SK-N-SH treated with all-trans-retinoic acid at 6 μM for 48 hours (cell line): ENCODE measurements around the gene MFSD6.

ENCODE experiments used
- ARNTL ChIP-seq: fragments of 450-650 bp; formaldehyde crosslinking; IDR thresholded peaks from 2 replicates; pipeline ENCODE4 v1.5.0; 2020; ENCODE audit warnings: low read depth, mild to moderate bottlenecking, moderate library complexity, borderline replicate concordance
- CREB5 ChIP-seq: fragments of 250-450 bp; sonication (Bioruptor Pico); IDR thresholded peaks from 2 replicates; pipeline ENCODE4 v1.5.1; 2020; ENCODE audit warnings: low read depth, mild to moderate bottlenecking, moderate library complexity
- OSR1 ChIP-seq: fragments of 250-450 bp; sonication (Bioruptor Pico); IDR thresholded peaks from 2 replicates; pipeline ENCODE4 v1.8.0; 2022; ENCODE audit warnings: moderate library complexity, mild to moderate bottlenecking, inconsistent platforms
- PATZ1 ChIP-seq: fragments of 250-450 bp; sonication (Bioruptor Pico); IDR thresholded peaks from 2 replicates; pipeline ENCODE4 v1.8.0; 2020; ENCODE audit warnings: mild to moderate bottlenecking, moderate library complexity, borderline replicate concordance
- RARB ChIP-seq: fragments of 250-450 bp; sonication (Bioruptor Pico); IDR thresholded peaks from 2 replicates; pipeline ENCODE4 v1.8.0; 2021; ENCODE audit warnings: mild to moderate bottlenecking, moderate library complexity
- SNAI2 ChIP-seq: fragments of 250-450 bp; sonication (Bioruptor Pico); IDR thresholded peaks from 2 replicates; pipeline ENCODE4 v1.5.0; 2020; ENCODE audit warnings: mild to moderate bottlenecking, moderate library complexity
- TOX ChIP-seq: fragments of 250-450 bp; sonication (Bioruptor Pico); IDR thresholded peaks from 2 replicates; pipeline ENCODE4 v1.8.0; 2021; ENCODE audit warnings: mild to moderate bottlenecking, moderate library complexity, borderline replicate concordance
- ZNF565 ChIP-seq: fragments of 450-650 bp; formaldehyde crosslinking; conservative IDR thresholded peaks from 2 replicates; pipeline ENCODE4 v1.5.0; 2020; ENCODE audit warnings: low read depth, mild to moderate bottlenecking, moderate library complexity

- TF ChIP-seq RARB (CRISPR knock-in tag) (no peak), PATZ1 (CRISPR knock-in tag) (no peak), TOX (CRISPR knock-in tag) (no peak), ZNF565 (CRISPR knock-in tag) (no peak), ARNTL (no peak), CREB5 (CRISPR knock-in tag) (no peak), SNAI2 (CRISPR knock-in tag) (no peak), OSR1 (CRISPR knock-in tag) (no peak)
Measured at GRCh38 chr2:190515687-190516086, 107.5 kb downstream of the MFSD6 start.
